SK-N-SH treated with all-trans-retinoic acid at 6 μM for 48 hours (cell line): ENCODE data around the gene C20orf202.

Experiments used
- ATAC-seq: fragments of 200-7000 bp; cut with Tn5 transposase; 3 replicates; pipeline ENCODE4 v1.9.1; 2020; ENCODE audit warnings: mild to moderate bottlenecking, moderate library complexity
- ARNTL ChIP-seq: fragments of 450-650 bp; formaldehyde crosslinking; IDR thresholded peaks from 2 replicates; pipeline ENCODE4 v1.5.0; 2020; ENCODE audit warnings: low read depth, mild to moderate bottlenecking, moderate library complexity, borderline replicate concordance
- BACH2 ChIP-seq: fragments of 250-450 bp; sonication (Bioruptor Pico); IDR thresholded peaks from 2 replicates; pipeline ENCODE4 v1.9.0; 2021; ENCODE audit warnings: mild to moderate bottlenecking, borderline replicate concordance
- CREB5 ChIP-seq: fragments of 250-450 bp; sonication (Bioruptor Pico); IDR thresholded peaks from 2 replicates; pipeline ENCODE4 v1.5.1; 2020; ENCODE audit warnings: low read depth, mild to moderate bottlenecking, moderate library complexity
- ESRRG ChIP-seq: fragments of 250-450 bp; sonication (Bioruptor Pico); IDR thresholded peaks from 2 replicates; pipeline ENCODE4 v1.6.1; 2021; ENCODE audit warnings: mild to moderate bottlenecking
- GLIS3 ChIP-seq: fragments of 250-450 bp; sonication (Bioruptor Pico); IDR thresholded peaks from 2 replicates; pipeline ENCODE4 v1.5.0; 2020; ENCODE audit warnings: mild to moderate bottlenecking, moderate library complexity
- ISL1 ChIP-seq: fragments of 250-450 bp; sonication (Bioruptor Pico); IDR thresholded peaks from 2 replicates; pipeline ENCODE4 v2.1.2; 2022; ENCODE audit warnings: mild to moderate bottlenecking, moderate library complexity
- OSR1 ChIP-seq: fragments of 250-450 bp; sonication (Bioruptor Pico); IDR thresholded peaks from 2 replicates; pipeline ENCODE4 v1.8.0; 2022; ENCODE audit warnings: moderate library complexity, mild to moderate bottlenecking, inconsistent platforms
- PPARA ChIP-seq: fragments of 250-450 bp; sonication (Bioruptor Pico); IDR thresholded peaks from 2 replicates; pipeline ENCODE4 v1.5.0; 2020; ENCODE audit warnings: mild to moderate bottlenecking, borderline replicate concordance
- RARB ChIP-seq: fragments of 250-450 bp; sonication (Bioruptor Pico); IDR thresholded peaks from 2 replicates; pipeline ENCODE4 v1.8.0; 2021; ENCODE audit warnings: mild to moderate bottlenecking, moderate library complexity
- TCF4 ChIP-seq: fragments of 250-450 bp; sonication (Bioruptor Pico); IDR thresholded peaks from 2 replicates; pipeline ENCODE4 v1.8.0; 2021; ENCODE audit warnings: mild to moderate bottlenecking, moderate library complexity, borderline replicate concordance
- TOX ChIP-seq: fragments of 250-450 bp; sonication (Bioruptor Pico); IDR thresholded peaks from 2 replicates; pipeline ENCODE4 v1.8.0; 2021; ENCODE audit warnings: mild to moderate bottlenecking, moderate library complexity, borderline replicate concordance
- TSHZ2 ChIP-seq: fragments of 250-450 bp; sonication (Bioruptor Pico); IDR thresholded peaks from 2 replicates; pipeline ENCODE4 v1.5.0; 2020; ENCODE audit warnings: mild to moderate bottlenecking, moderate library complexity
- ZC3H10 ChIP-seq: fragments of 250-450 bp; sonication (Bioruptor Pico); IDR thresholded peaks from 2 replicates; pipeline ENCODE4 v1.5.1; 2021; ENCODE audit warnings: mild to moderate bottlenecking, moderate library complexity
- ZFP3 ChIP-seq: fragments of 250-450 bp; sonication (Bioruptor Pico); IDR thresholded peaks from 2 replicates; pipeline ENCODE4 v1.5.0; 2020; ENCODE audit warnings: mild to moderate bottlenecking, moderate library complexity
- ZNF565 ChIP-seq: fragments of 450-650 bp; formaldehyde crosslinking; conservative IDR thresholded peaks from 2 replicates; pipeline ENCODE4 v1.5.0; 2020; ENCODE audit warnings: low read depth, mild to moderate bottlenecking, moderate library complexity
- ZNF8 ChIP-seq: fragments of 450-650 bp; formaldehyde crosslinking; IDR thresholded peaks from 2 replicates; pipeline ENCODE4 v1.5.0; 2020; ENCODE audit warnings: mild to moderate bottlenecking, moderate library complexity
- TF ChIP-seq, protein P1 (sequence below): fragments of 250-450 bp; sonication (Bioruptor Pico); IDR thresholded peaks from 2 replicates; pipeline ENCODE4 v1.5.1; 2021; ENCODE audit warnings: mild to moderate bottlenecking, moderate library complexity
- TF ChIP-seq, protein P2 (sequence below): fragments of 250-450 bp; sonication (Bioruptor Pico); IDR thresholded peaks from 2 replicates; pipeline ENCODE4 v1.8.0; 2021; ENCODE audit warnings: low read depth, mild to moderate bottlenecking, moderate library complexity, borderline replicate concordance

C20orf202 gene

DNA sequence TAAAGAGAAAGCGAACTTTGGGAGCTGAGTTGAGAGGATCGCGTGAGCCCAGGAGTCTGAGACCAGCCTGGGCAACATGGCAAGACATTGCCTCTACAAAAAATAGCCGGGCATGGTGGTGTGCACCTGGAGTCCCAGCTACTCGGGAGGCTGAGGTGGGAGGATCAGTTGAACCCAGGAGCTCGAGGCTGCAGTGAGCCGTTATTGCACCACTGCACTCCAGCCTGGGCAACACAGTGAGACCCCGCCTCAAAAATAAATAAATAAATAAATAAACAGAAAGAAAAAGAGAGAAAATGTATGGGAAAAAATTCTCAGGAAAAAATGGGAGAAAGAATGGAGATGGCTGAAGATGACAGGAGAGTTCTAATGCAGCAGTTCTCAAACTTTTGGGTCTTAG lies 2.5 kb downstream of the C20orf202 start:
- TF ChIP-seq, protein P1, sequence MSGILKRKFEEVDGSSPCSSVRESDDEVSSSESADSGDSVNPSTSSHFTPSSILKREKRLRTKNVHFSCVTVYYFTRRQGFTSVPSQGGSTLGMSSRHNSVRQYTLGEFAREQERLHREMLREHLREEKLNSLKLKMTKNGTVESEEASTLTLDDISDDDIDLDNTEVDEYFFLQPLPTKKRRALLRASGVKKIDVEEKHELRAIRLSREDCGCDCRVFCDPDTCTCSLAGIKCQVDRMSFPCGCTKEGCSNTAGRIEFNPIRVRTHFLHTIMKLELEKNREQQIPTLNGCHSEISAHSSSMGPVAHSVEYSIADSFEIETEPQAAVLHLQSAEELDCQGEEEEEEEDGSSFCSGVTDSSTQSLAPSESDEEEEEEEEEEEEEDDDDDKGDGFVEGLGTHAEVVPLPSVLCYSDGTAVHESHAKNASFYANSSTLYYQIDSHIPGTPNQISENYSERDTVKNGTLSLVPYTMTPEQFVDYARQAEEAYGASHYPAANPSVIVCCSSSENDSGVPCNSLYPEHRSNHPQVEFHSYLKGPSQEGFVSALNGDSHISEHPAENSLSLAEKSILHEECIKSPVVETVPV (CRISPR knock-in tag): no peak
- TF ChIP-seq TCF4 (CRISPR knock-in tag) (no peak), GLIS3 (no peak), TSHZ2 (CRISPR knock-in tag) (no peak), ZFP3 (CRISPR knock-in tag) (no peak), ISL1 (CRISPR knock-in tag) (no peak), ESRRG (no peak)
- TF ChIP-seq, all 23 proteins: peak for 0
- no peak for ATAC-seq

- no peak for ATAC-seq
- TF ChIP-seq CREB5 (CRISPR knock-in tag) (no peak), ZNF565 (CRISPR knock-in tag) (no peak), TSHZ2 (CRISPR knock-in tag) (no peak), ZC3H10 (CRISPR knock-in tag) (no peak), GLIS3 (no peak), BACH2 (CRISPR knock-in tag) (no peak), RARB (CRISPR knock-in tag) (no peak), ARNTL (CRISPR knock-in tag) (no peak), OSR1 (CRISPR knock-in tag) (no peak), ISL1 (CRISPR knock-in tag) (no peak), TCF4 (CRISPR knock-in tag) (no peak), PPARA (CRISPR knock-in tag) (no peak), ZNF8 (CRISPR knock-in tag) (no peak), TOX (CRISPR knock-in tag) (no peak)
- TF ChIP-seq, protein P2, sequence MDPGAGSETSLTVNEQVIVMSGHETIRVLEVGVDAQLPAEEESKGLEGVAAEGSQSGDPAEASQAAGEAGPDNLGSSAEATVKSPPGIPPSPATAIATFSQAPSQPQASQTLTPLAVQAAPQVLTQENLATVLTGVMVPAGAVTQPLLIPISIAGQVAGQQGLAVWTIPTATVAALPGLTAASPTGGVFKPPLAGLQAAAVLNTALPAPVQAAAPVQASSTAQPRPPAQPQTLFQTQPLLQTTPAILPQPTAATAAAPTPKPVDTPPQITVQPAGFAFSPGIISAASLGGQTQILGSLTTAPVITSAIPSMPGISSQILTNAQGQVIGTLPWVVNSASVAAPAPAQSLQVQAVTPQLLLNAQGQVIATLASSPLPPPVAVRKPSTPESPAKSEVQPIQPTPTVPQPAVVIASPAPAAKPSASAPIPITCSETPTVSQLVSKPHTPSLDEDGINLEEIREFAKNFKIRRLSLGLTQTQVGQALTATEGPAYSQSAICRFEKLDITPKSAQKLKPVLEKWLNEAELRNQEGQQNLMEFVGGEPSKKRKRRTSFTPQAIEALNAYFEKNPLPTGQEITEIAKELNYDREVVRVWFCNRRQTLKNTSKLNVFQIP (CRISPR knock-in tag): no peak
- TF ChIP-seq, protein P1 (CRISPR knock-in tag): no peak
- TF ChIP-seq, all 23 proteins: peak for 0
Observed at GRCh38 chr20:1206366-1207148, 3.3 kb downstream of the C20orf202 start.
